ENCODE data around the gene MFSD11. TPM values are rescaled to one million over a fixed set of nuclear protein-coding genes. Genes with fewer than 3 reads are reported as not detected.
"Not testable (repeated sequence)": the region's sequence is repeated elsewhere in the genome, so short reads cannot be mapped to it uniquely, and the experiment has no call there.

MFSD11 gene
- polyA plus RNA-seq, 1 donor from 2014 or later = 36.1 TPM

DNA sequence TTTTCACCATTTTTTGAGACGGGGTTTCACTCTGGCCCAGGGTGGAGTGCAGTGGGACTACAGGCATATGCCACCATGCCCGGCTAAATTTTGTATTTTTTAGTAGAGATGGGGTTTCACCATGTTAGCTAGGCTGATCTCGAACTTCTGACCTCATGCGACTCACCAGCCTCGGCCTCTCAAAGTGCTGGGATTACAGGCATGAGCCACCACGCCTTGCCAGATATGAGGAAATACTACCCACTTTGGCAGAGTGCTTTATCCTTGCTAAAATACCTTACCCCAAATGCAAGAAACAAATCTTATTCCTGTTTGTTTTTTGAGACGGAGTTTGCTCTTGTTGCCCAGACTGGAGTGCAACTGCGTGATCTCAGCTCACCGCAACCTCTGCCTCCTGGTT is 67.4 kb downstream of the MFSD11 start:
- H3K9me3 ChIP-seq (ENCODE audit: low read length) = no peaks in the 10 kb centered on the region
- no peak overlapping the region for H3K4me3 ChIP-seq (ENCODE audit: low read length)
- H3K9ac ChIP-seq (ENCODE audit: low read length) = no peak overlapping the region
- H4K20me1 ChIP-seq (ENCODE audit: insufficient read depth) = no peaks in the 10 kb centered on the region
- no peaks in the 10 kb centered on the region for H3F3A ChIP-seq (ENCODE audit: insufficient read depth, low read length, poor library complexity, severe bottlenecking)
- H3K4me2 ChIP-seq (ENCODE audit: low read length) = no peak overlapping the region
- no peak overlapping the region for H2AFZ ChIP-seq (ENCODE audit: low read depth, low read length)
- H3K27me3 ChIP-seq (ENCODE audit: insufficient read depth, low read depth, low read length) = no peaks in the 10 kb centered on the region
- H3K27ac ChIP-seq (ENCODE audit: low read length) = no peak overlapping the region
- TF ChIP-seq SMC3 (conservative IDR thresholded peaks at IDR 0.05; ENCODE audit: poor library complexity) = no peak
- no peak for TF ChIP-seq CTCF (IDR thresholded peaks at IDR 0.05; ENCODE audit: poor library complexity, severe bottlenecking)
- H3K36me3 ChIP-seq (ENCODE audit: insufficient read depth, low read length) = no peaks in the 10 kb centered on the region
- no peaks in the 10 kb centered on the region for H3K79me2 ChIP-seq (replicated peaks; ENCODE audit: insufficient read depth, low read length)
- H3K9me2 ChIP-seq (ENCODE audit: insufficient read depth, low read length) = no peaks in the 10 kb centered on the region

DNA sequence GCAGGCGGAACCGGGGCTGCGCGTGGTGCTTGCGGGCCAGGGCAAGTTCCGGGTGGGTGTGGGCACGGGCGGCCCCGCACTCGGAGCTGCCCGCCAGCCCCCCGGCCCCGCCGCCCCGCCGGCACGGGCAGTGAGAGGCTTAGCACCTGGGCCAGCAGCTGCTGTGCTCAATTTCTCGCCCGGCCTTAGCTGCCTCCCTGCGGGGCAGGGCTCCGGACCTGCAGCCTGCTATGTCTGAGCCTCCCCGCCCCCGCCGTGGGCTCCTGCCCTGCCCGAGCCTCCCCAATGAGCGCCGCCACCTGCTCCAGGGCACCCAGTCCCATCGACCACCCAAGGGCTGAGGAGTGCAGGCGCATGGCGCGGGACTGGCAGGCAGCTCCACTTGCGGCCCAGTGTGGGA is 68.2 kb downstream of the MFSD11 start:
- H3F3A ChIP-seq (ENCODE audit: insufficient read depth, low read length, poor library complexity, severe bottlenecking); H4K20me1 ChIP-seq (ENCODE audit: insufficient read depth); H3K9ac ChIP-seq (ENCODE audit: low read length); H2AFZ ChIP-seq (ENCODE audit: low read depth, low read length); H3K27ac ChIP-seq (ENCODE audit: low read length); H3K4me2 ChIP-seq (ENCODE audit: low read length); H3K27me3 ChIP-seq (ENCODE audit: insufficient read depth, low read depth, low read length); H3K9me2 ChIP-seq (ENCODE audit: insufficient read depth, low read length); H3K36me3 ChIP-seq (ENCODE audit: insufficient read depth, low read length); H3K79me2 ChIP-seq (replicated peaks; ENCODE audit: insufficient read depth, low read length); H3K9me3 ChIP-seq (ENCODE audit: low read length); H3K4me3 ChIP-seq (ENCODE audit: low read length): not testable (repeated sequence)

- H4K20me1 ChIP-seq (ENCODE audit: insufficient read depth); H3K36me3 ChIP-seq (ENCODE audit: insufficient read depth, low read length); H3K27me3 ChIP-seq (ENCODE audit: insufficient read depth, low read depth, low read length); H3F3A ChIP-seq (ENCODE audit: insufficient read depth, low read length, poor library complexity, severe bottlenecking); H3K9ac ChIP-seq (ENCODE audit: low read length); H3K4me3 ChIP-seq (ENCODE audit: low read length); H2AFZ ChIP-seq (ENCODE audit: low read depth, low read length); H3K4me2 ChIP-seq (ENCODE audit: low read length); H3K27ac ChIP-seq (ENCODE audit: low read length); H3K9me2 ChIP-seq (ENCODE audit: insufficient read depth, low read length); H3K9me3 ChIP-seq (ENCODE audit: low read length); H3K79me2 ChIP-seq (replicated peaks; ENCODE audit: insufficient read depth, low read length): not testable (repeated sequence)
These were observed 68.8 kb downstream of the MFSD11 start for GRCh38 chr17:76806767-76807166.

GRCh38 chr17:76808326-76808725 is 70.4 kb downstream of the MFSD11 start:
- Histone ChIP-seq H4K20me1 (ENCODE audit: insufficient read depth) (no peaks in the 10 kb centered on the region), H3K27me3 (ENCODE audit: insufficient read depth, low read depth, low read length) (no peaks in the 10 kb centered on the region), H3K79me2 (replicated peaks; ENCODE audit: insufficient read depth, low read length) (no peaks in the 10 kb centered on the region), H3K9me2 (ENCODE audit: insufficient read depth, low read length) (no peaks in the 10 kb centered on the region), H3K9me3 (ENCODE audit: low read length) (no peaks in the 10 kb centered on the region), H3K36me3 (ENCODE audit: insufficient read depth, low read length) (no peaks in the 10 kb centered on the region), H2AFZ (ENCODE audit: low read depth, low read length) (no peak overlapping the region), H3K9ac (ENCODE audit: low read length) (no peak overlapping the region), H3F3A (ENCODE audit: insufficient read depth, low read length, poor library complexity, severe bottlenecking) (no peaks in the 10 kb centered on the region), H3K4me3 (ENCODE audit: low read length) (no peak overlapping the region), H3K27ac (ENCODE audit: low read length) (no peak overlapping the region), H3K4me2 (ENCODE audit: low read length) (no peak overlapping the region)
- TF ChIP-seq MXI1 (conservative IDR thresholded peaks at IDR 0.05; ENCODE audit: poor library complexity, severe bottlenecking) = no peak
- TF ChIP-seq CTCF (IDR thresholded peaks at IDR 0.05; ENCODE audit: poor library complexity, severe bottlenecking) = no peak
- TF ChIP-seq REST (IDR thresholded peaks at IDR 0.05; ENCODE audit: borderline replicate concordance) = no peak
- TF ChIP-seq POLR2AphosphoS5 (IDR thresholded peaks at IDR 0.05) = no peak
- TF ChIP-seq EZH2 (IDR thresholded peaks at IDR 0.05; ENCODE audit: borderline replicate concordance, insufficient read depth, low read length, poor library complexity, severe bottlenecking) = no peak
- TF ChIP-seq RAD21 (conservative IDR thresholded peaks at IDR 0.05) = no peak
- no peak for TF ChIP-seq EP300 (conservative IDR thresholded peaks at IDR 0.05; ENCODE audit: poor library complexity, severe bottlenecking)
- TF ChIP-seq SMC3 (conservative IDR thresholded peaks at IDR 0.05; ENCODE audit: poor library complexity) = no peak
- no peak for TF ChIP-seq TAF1 (IDR thresholded peaks at IDR 0.05; ENCODE audit: low read depth)

Measured in neural cell (in vitro differentiated cells).